SIG-M5 treated with dmso at 0.1 percent for 504 hours (cell line): ENCODE measurements around the gene LRRC8E.
"Not testable (repeated sequence)": the region's sequence is repeated elsewhere in the genome, so short reads cannot be mapped to it uniquely, and the experiment has no call there.

Experiments
- DNase-seq: peaks from one replicate; lab custom pipeline; 2025; ENCODE audit not compliant: unreplicated experiment; lab: John Stamatoyannopoulos, UW

Gene LRRC8E

DNA sequence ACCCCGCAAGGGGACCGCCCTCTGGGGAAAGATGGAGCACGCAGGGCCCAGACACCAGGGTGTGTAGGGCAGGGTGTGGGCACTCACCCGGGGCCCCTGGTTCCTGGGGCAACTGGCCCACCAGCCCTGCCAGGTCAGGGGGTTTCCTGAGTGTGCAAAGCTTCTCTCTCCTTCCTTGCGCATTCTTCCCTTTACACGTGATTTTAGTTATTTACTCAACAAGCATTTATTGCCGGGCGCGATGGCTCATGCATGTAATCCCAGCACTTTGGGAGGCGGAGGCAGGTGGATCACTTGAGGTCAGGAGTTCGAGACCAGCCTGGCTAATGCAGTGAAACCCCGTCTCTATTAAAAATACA, 34.6 kb upstream of the LRRC8E start:
- no peak for DNase-seq

- no peak for DNase-seq
Observed at GRCh38 chr19:7855426-7856108, 32.7 kb upstream of the LRRC8E start.

DNA sequence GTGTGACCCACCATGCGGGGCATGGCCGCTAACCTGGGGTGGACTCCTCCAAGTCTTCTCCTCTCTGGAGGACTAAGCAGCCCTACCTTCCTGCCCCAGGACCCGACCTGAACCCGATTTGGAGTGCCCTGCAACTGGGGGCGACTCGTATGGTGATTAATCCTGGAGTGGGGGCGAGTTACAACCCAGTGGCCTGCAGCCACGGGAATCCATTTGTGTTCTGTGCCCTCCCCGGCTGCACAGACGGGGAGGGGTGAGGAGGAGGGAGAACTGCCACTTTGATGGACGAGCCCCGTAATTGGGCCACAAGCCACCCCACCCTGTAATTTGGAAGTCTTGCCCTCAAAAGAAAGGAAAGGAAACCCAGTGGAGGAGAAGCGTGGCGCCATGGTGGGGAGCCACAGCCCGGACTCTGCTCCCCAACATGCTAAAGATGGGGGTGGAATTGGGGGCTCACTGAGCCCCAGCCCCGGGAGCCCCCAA, 32.2 kb upstream of the LRRC8E start:
- DNase-seq: no peak

DNA sequence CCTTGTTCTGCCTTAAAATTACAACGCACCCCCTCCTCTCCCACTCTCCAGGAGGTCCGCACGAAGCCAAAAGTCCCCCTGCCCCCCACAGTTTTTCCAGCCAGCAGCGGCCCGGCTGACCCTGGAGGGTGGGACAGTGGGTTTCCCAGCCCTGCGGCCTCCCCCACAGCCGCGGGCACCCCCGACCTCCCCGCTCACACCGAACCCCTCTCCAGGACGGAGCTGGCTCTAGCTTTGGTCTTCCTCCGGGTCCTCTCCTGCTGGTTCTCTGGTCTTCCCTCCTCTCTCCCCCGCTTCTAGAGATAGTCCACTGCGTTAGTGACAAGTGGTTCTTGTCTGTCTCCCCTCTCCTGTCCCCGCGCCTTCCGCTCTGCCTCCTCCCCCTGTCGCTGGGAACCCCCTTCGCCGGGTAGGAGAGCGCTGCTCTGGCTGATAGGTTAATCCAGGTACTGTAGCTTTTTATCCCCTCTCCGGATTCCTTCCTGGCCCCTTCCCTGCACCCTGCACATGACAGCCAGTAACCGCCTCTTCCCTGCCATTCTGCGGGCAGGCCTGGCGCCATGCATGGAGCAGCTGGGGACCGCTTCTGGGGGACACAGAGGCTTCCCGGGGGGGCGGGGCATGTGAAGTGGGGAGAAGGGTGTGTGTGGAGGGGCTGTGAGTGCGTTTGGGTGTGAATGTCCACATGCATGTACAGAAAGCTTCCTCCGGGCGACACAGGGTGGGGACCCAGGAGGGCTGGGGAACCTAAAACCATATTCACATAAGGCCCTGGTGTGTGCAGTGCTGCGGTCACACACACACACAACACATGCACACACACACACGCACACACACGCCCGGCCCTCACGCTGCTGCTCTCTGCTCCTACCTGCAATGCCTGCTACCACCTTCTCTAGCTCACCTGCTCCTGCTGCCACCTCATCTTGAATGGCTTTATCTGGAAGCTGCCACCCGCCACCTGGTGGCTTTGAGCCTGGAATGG, 31.3 kb upstream of the LRRC8E start:
- no peak for DNase-seq

DNA sequence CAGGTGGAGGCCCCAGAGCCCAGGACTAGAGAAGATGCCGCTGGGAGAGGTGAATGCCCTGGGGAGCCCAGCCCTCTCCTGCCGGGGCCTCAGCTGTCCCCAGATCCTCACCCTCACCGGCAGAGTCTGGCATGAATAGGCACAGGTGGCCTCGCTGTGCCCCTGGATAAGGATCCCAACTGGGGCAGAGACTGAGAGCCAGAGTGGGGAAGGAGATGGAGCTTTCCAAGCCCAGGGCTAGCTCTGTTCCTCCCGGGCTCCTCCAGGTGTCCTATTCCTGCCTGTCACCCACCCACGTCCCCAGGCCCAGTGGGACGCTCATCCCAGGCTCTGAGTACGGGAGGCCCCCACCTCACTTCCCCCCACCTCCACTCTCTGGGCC, 30.6 kb upstream of the LRRC8E start:
- DNase-seq: no peak

DNA sequence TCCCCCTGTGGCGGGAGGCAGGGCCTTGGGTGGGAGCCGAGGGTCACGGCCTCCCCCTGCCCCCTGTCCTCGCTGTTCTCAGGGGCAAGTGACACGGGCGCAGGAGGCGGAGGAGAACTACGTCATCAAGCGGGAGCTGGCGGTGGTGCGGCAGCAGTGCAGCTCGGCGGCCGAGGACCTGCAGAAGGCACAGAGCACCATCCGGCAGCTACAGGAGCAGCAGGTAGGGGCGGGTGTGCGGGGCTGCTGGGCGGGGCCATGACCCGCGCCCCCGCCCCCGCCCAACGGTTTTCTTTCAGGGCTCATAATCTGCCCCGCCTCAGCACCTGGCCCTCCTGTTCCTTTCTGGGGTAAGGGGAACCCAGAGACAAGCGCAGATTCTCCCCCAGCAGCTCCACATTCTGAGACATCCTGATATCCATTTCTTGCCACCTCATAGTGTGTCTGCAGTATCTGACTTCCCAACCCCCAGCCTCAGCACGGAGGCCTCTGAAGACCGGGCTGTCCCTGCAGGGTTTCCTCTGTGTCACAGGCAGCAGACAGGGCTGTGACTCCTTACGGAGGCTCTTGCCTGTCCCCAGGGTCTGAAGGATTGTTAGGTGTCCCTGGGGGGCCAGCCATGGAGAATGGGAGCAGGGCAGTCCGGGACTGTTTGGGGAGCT, 30.1 kb upstream of the LRRC8E start:
- DNase-seq: no peak

- DNase-seq: not testable (repeated sequence)
Observed at GRCh38 chr19:7859087-7859486, 29.2 kb upstream of the LRRC8E start.

GRCh38 chr19:7859831-7860713, 28.2 kb upstream of the LRRC8E start:
- DNase-seq: no peak

DNA sequence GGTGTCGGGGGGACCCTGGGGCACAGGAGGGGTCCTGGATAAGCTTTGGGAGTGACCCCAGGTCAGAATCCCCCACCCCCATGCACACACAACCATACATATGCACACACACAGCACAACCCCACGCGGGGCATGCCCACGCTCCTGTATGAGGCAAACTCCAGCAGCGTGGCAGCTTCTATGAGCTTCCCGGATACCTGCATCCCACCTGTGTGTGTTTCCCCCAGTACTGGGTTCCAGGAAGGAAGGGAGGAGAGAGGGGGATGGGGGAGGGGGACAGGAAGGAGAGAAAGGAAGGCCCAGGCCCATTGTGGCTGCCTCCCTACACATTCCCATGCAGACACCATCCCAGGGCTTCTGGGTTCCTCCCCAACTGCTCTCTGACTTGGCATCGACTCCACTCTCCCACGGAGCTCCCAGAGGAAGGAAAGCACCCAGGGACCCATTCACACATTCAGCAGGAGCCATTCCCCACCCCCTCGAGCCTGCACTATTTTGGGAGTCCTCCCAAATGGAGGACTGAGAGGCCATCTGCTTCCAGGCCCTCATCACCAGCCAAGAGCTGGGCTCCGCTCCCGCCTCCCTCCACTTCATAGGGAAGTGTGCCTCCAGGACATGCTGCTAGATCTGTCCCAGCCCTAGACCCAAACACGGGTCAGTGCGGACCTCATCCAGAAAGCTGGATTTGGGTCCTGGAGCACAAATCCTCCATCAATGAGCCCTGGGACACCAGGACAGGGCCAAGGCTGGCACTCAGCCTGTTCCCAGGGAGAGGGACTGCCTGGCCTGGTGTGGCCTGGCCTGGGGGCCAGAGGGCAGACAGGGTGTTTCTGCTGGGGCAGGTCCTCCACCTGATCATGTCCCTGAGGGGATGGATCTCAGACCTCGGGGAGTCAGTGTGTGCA, 27.3 kb upstream of the LRRC8E start:
- DNase-seq: no peak

GRCh38 chr19:7861619-7862412, 26.5 kb upstream of the LRRC8E start:
- no peak for DNase-seq

DNA sequence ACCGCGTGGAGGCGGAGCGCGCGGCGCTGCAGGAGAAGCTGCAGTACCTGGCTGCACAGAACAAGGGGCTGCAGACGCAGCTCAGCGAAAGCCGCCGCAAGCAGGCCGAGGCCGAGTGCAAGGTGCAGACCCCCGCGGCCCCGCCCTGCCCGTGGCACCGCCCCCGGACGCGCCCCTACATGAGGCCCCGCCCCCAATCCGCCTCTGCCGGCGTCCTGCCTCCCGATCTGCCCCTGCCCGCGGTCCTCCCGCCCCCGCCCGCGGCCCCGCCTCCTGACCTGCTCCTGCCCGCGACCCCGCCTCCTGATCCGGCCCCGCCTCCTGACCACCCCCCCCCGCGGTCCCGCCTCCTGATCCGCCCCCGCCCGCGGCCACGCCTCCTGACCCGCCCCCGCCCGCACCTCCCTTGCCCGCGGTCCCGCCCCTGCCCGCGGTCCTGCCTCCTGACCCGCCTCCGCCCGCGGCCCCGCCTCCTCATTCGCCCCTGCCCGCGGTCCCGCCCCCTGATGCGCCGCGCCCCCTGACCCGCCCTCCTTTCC, 25.8 kb upstream of the LRRC8E start:
- no peak for DNase-seq

GRCh38 chr19:7863157-7863970, 24.9 kb upstream of the LRRC8E start:
- no peak for DNase-seq

- no peak for DNase-seq
Observed at GRCh38 chr19:7863971-7864689, 24.2 kb upstream of the LRRC8E start.

DNA sequence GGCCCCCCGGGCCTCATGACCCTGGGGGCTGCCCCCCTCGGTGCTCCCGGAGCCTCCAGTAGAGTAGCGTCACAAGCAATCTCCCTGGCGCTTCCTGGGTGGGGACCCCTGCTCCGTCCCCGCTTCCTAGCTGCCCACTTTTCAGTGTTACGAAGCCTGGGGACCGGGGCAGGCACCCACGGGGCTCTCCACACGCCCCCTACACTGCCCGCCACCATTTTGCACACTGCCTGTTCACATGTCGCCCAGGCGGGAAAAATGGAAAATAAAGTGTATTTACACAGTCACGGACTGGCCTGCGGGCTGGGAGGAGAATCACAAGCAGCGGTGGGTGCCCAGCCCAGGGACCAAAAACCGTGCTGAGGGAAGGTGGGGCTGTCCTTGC, 23.6 kb upstream of the LRRC8E start:
- no peak for DNase-seq

- no peak for DNase-seq
Observed at GRCh38 chr19:7865262-7865911, 22.9 kb upstream of the LRRC8E start.

- DNase-seq: no peak
Observed at GRCh38 chr19:7866399-7867091, 21.8 kb upstream of the LRRC8E start.
